ENCODE measurements around the gene KRT76.

GRCh38 chr12:52784909-52785308, 7.8 kb upstream of the KRT76 start:
- TF ChIP-seq CTCF (IDR thresholded peaks at IDR 0.05) (no peak), POLR2A (IDR thresholded peaks at IDR 0.05) (no peak)

All from gastroesophageal sphincter (tissue), 3 donors.